ENCODE results near the gene ARHGAP44. TPM values are rescaled to one million over a fixed set of nuclear protein-coding genes. Genes with fewer than 3 reads are reported as not detected.

The ARHGAP44 gene
- total RNA-seq, 2 experiments from 2014 or later, result not detected

DNA sequence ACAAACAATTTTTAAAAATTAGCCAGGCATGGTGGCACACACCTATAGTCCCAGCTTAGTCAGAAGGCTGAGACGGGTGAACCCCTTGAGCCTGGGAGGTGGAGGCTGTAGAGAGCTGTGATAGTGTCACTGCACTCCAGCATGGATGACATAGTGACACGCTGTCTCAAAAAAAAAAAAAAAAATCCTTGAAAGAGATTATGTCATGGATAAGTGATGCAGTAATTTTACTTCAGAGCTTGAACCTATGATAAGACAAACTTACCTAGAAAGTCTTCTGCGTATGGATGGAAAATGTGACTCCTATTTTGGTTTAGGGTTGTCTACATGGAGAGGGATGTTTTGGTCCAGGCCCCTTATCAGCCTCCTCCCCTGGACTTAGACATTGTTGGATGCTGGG, 176.7 kb downstream of the ARHGAP44 start:
- H3K9me3 Mint-ChIP-seq, result no peaks in the 10 kb centered on the region
- Histone ChIP-seq H3K27me3 (ENCODE audit: control insufficient read depth in 1 of 2, insufficient read depth in 2 of 2, low read length in 2 of 2) (no peaks in the 10 kb centered on the region), H3K27ac (ENCODE audit: low read depth in 1 of 2, low read length in 2 of 2) (no peak overlapping the region), H3K9me3 (ENCODE audit: control insufficient read depth in 1 of 2, insufficient read depth in 1 of 2, low read length in 2 of 2) (no peaks in the 10 kb centered on the region), H3K36me3 (ENCODE audit: insufficient read depth, low read length) (no peaks in the 10 kb centered on the region), H3K4me1 (ENCODE audit: insufficient read depth, low read length) (no peaks in the 10 kb centered on the region), H3K4me3 (ENCODE audit: low read length) (no peak overlapping the region)
- intact Hi-C loops (cut with DNase I, micrococcal nuclease), result no loop called here
- H3K36me3 Mint-ChIP-seq (ENCODE audit: low read depth), result no peaks in the 10 kb centered on the region
- DNase-seq, result no peak
- TF ChIP-seq, protein P1, sequence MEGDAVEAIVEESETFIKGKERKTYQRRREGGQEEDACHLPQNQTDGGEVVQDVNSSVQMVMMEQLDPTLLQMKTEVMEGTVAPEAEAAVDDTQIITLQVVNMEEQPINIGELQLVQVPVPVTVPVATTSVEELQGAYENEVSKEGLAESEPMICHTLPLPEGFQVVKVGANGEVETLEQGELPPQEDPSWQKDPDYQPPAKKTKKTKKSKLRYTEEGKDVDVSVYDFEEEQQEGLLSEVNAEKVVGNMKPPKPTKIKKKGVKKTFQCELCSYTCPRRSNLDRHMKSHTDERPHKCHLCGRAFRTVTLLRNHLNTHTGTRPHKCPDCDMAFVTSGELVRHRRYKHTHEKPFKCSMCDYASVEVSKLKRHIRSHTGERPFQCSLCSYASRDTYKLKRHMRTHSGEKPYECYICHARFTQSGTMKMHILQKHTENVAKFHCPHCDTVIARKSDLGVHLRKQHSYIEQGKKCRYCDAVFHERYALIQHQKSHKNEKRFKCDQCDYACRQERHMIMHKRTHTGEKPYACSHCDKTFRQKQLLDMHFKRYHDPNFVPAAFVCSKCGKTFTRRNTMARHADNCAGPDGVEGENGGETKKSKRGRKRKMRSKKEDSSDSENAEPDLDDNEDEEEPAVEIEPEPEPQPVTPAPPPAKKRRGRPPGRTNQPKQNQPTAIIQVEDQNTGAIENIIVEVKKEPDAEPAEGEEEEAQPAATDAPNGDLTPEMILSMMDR (IDR thresholded peaks at IDR 0.05), result no peak
- peaks cover 9% of the 10 kb centered on the region for H3K27me3 Mint-ChIP-seq
- ChIA-PET CTCF (no interaction called here), POLR2A (no interaction called here)
- H3K4me1 Mint-ChIP-seq (ENCODE audit: low read depth), result no peaks in the 10 kb centered on the region
- H3K4me3 Mint-ChIP-seq, result no peak overlapping the region
- H3K27ac Mint-ChIP-seq, result no peak overlapping the region
- ATAC-seq (ENCODE audit: poor library complexity), result no peak

DNA sequence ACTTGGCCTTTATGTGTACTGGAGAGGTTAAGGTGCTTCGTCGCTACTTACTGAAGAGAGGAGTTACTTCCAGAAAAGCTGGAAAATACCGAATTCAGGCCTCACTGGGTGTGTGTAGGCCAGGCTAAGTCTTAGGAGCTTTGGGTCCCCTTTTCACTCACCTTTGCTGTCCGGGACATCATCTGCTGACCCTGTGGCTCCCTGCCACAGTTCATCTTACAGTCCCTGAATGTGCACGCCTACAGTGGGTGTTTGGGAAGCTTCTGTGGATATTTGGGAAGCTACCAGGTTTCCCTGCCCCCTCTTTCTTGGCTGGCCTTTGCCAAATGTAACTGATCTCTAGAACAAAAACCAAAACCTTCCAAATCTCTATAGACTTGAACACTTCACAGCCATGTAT, 177.1 kb downstream of the ARHGAP44 start:
- Histone ChIP-seq H3K4me3 (ENCODE audit: low read length) (no peak overlapping the region), H3K36me3 (ENCODE audit: insufficient read depth, low read length) (no peaks in the 10 kb centered on the region), H3K9me3 (ENCODE audit: control insufficient read depth in 1 of 2, insufficient read depth in 1 of 2, low read length in 2 of 2) (no peaks in the 10 kb centered on the region), H3K4me1 (ENCODE audit: insufficient read depth, low read length) (no peaks in the 10 kb centered on the region), H3K27ac (ENCODE audit: low read depth in 1 of 2, low read length in 2 of 2) (no peak overlapping the region), H3K27me3 (ENCODE audit: control insufficient read depth in 1 of 2, insufficient read depth in 2 of 2, low read length in 2 of 2) (no peaks in the 10 kb centered on the region)
- TF ChIP-seq, protein P1 (IDR thresholded peaks at IDR 0.05), result no peak
- H3K4me3 Mint-ChIP-seq, result no peak overlapping the region
- no peaks in the 10 kb centered on the region for H3K9me3 Mint-ChIP-seq
- peaks cover 13% of the 10 kb centered on the region for H3K27me3 Mint-ChIP-seq
- H3K36me3 Mint-ChIP-seq (ENCODE audit: low read depth), result no peaks in the 10 kb centered on the region
- DNase-seq (no peak), ATAC-seq (ENCODE audit: poor library complexity) (no peak)
- ChIA-PET POLR2A (no interaction called here), CTCF (no interaction called here)
- H3K27ac Mint-ChIP-seq, result no peak overlapping the region
- no peaks in the 10 kb centered on the region for H3K4me1 Mint-ChIP-seq (ENCODE audit: low read depth)
- intact Hi-C loops (cut with DNase I, micrococcal nuclease), result no loop called here

DNA sequence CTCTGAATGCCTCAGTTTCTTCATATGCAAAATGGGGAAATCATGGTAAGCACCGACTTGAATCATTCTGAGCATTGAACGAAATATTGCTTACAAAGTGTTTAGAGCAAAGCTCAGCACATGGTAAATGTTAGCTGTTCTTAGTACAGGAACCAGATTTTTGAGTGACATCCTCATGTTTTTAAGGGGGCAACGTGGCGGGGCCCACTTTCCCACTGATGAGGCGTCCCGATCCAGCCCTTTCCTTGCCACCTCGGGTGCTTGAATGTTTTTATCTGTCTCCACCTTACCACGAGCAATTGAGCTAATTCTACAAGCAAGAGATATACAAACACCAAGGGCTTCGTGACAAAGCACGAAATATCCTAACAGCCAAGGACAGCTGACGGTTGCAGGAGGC, 178.7 kb downstream of the ARHGAP44 start:
- TF ChIP-seq, protein P1 (IDR thresholded peaks at IDR 0.05), result no peak
- POLR2A ChIA-PET, result no interaction called here
- Mint-ChIP-seq H3K4me3 (no peak overlapping the region), H3K4me1 (ENCODE audit: low read depth) (no peaks in the 10 kb centered on the region), H3K27me3 (peaks cover 24% of the 10 kb centered on the region), H3K36me3 (ENCODE audit: low read depth) (no peaks in the 10 kb centered on the region), H3K27ac (no peak overlapping the region), H3K9me3 (no peaks in the 10 kb centered on the region)
- no peak overlapping the region for H3K4me3 ChIP-seq (ENCODE audit: low read length)
- H3K27me3 ChIP-seq (ENCODE audit: control insufficient read depth in 1 of 2, insufficient read depth in 2 of 2, low read length in 2 of 2), result peaks cover 0 to 2% of the 10 kb centered on the region in 2 experiments
- H3K9me3 ChIP-seq (ENCODE audit: control insufficient read depth in 1 of 2, insufficient read depth in 1 of 2, low read length in 2 of 2), result no peaks in the 10 kb centered on the region
- no peaks in the 10 kb centered on the region for H3K36me3 ChIP-seq (ENCODE audit: insufficient read depth, low read length)
- CTCF ChIA-PET, result no interaction called here
- intact Hi-C loops (cut with DNase I, micrococcal nuclease), result no loop called here
- H3K4me1 ChIP-seq (ENCODE audit: insufficient read depth, low read length), result no peaks in the 10 kb centered on the region
- H3K27ac ChIP-seq (ENCODE audit: low read depth in 1 of 2, low read length in 2 of 2), result no peak overlapping the region
- DNase-seq (no peak), ATAC-seq (ENCODE audit: poor library complexity) (no peak)

Data from CD4-positive, alpha-beta T cell (primary cell).